Left lung (tissue), 10 donors: ENCODE measurements around the gene LTBP1. TPM values are rescaled to one million over a fixed set of nuclear protein-coding genes. Genes with fewer than 3 reads are reported as not detected.
A peak's percentile ranks its signal among the peaks of the same experiment; 100 is the strongest.

Source experiments
- ATAC-seq: fragments of 200-7000 bp; cut with Tn5 transposase; one replicate; pipeline ENCODE4 v1.9.1; 2020; ENCODE audit warnings: moderate library complexity
- DNase-seq, 4 donors: peaks; one replicate each; pipeline ENCODE4 v3.0.0-alpha.2; 2013 to 2020
- H3K27ac ChIP-seq, 2 donors: fragments of 200-600 bp; sonication (generic) in 1 of 2; one replicate each; pipeline versions ENCODE4 v1.5.0 to v1.8.0; 2020 to 2021
- H3K27me3 ChIP-seq, 2 donors: fragments of 200-600 bp; sonication (generic) in 1 of 2; one replicate each; pipeline versions ENCODE4 v1.5.0 to v1.8.0; 2020 to 2021
- H3K36me3 ChIP-seq, 2 donors: fragments of 200-600 bp; sonication (generic) in 1 of 2; one replicate each; pipeline versions ENCODE4 v1.5.0 to v1.8.0; 2020 to 2021
- H3K4me1 ChIP-seq, 2 donors: fragments of 200-600 bp; one replicate each; pipeline ENCODE4 v1.8.0; 2021
- H3K4me3 ChIP-seq, 2 donors: fragments of 200-600 bp; sonication (generic) in 1 of 2; one replicate each; pipeline versions ENCODE4 v1.5.0 to v1.8.0; 2020 to 2021; ENCODE audit warnings: mild to moderate bottlenecking in 1 of 2
- H3K9me3 ChIP-seq, 2 donors: fragments of 200-600 bp; sonication (generic) in 1 of 2; one replicate each; pipeline versions ENCODE4 v1.5.0 to v1.8.0; 2020 to 2021
- intact Hi-C, 2 donors: fragments of 100-400 bp; cut with DNase I; formaldehyde crosslinking; loops; one replicate each; pipeline versions ENCODE4 v1.11.2 to v1.14.2; 2022
- polyA plus RNA-seq, 6 donors: library from polyadenylated mRNA; unstranded; fragments of 120-200 nt; gene quantifications; one replicate each; pipeline ENCODE4 v1.2.1, GENCODE V29; 2013; ENCODE audit not compliant: insufficient read length in 6 of 6
- total RNA-seq, 2 donors: library from RNA; stranded (reverse); fragmentation: NEBNext Ultra II Directional; extraction: Animal tissue kit (Norgen Biotek cat#: 25700); gene quantifications; one replicate each; pipeline ENCODE4 v1.2.1, GENCODE V29; 2021
- TF ChIP-seq, protein P1 (sequence below), 2 donors: fragments of 200-600 bp; sonication (generic) in 1 of 2; IDR thresholded peaks; one replicate each; pipeline versions ENCODE4 v1.5.0 to v1.8.0; 2021; ENCODE audit warnings: antibody characterized with exemption in 2 of 2
- donor health status: DM: no; HTN: yes; CAD: no.
- donor health status: DM: no; HTN: no; CAD: no.

LTBP1 gene
- total and polyA plus RNA-seq, 8 donors = 35.4 to 81.2 (median 50.9) TPM

DNA sequence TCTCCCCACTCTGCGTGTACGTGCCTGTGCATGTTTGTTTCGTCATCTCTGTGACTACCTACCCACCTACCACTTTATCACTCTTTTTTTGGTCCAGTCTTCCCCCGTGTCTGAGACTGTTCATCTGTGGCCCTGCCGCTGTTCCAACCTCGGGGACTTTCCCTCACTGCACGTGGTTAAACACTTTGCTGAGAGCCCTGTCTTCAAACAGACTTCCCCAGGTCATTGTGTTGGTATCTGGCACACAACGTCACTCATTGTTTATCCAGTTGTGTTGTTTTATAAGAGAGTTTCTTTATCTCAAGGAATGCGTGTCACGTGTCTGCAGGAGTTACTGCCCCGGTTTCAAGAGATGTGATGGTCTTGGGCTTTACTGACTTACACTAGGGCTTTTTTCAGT is 267.7 kb downstream of the LTBP1 start:
- intact Hi-C loops = loop anchor here in 1 of 2 donors (10.0 kb wide), 1 partner anchor 50 kb away; no protein-coding TSS in a partner anchor
- Histone ChIP-seq H3K36me3 (no peaks in the 10 kb centered on the region), H3K4me1 (peaks cover 0 to 4% of the 10 kb centered on the region in 2 donors), H3K27me3 (no peaks in the 10 kb centered on the region), H3K9me3 (no peaks in the 10 kb centered on the region), H3K4me3 (no peak overlapping the region), H3K27ac (no peak overlapping the region)
- ATAC-seq (peak; percentile 49), DNase-seq (peak in 1 of 4 donors; percentile 20)
- TF ChIP-seq, protein P1, sequence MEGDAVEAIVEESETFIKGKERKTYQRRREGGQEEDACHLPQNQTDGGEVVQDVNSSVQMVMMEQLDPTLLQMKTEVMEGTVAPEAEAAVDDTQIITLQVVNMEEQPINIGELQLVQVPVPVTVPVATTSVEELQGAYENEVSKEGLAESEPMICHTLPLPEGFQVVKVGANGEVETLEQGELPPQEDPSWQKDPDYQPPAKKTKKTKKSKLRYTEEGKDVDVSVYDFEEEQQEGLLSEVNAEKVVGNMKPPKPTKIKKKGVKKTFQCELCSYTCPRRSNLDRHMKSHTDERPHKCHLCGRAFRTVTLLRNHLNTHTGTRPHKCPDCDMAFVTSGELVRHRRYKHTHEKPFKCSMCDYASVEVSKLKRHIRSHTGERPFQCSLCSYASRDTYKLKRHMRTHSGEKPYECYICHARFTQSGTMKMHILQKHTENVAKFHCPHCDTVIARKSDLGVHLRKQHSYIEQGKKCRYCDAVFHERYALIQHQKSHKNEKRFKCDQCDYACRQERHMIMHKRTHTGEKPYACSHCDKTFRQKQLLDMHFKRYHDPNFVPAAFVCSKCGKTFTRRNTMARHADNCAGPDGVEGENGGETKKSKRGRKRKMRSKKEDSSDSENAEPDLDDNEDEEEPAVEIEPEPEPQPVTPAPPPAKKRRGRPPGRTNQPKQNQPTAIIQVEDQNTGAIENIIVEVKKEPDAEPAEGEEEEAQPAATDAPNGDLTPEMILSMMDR (IDR thresholded peaks at IDR 0.05) = no peak

DNA sequence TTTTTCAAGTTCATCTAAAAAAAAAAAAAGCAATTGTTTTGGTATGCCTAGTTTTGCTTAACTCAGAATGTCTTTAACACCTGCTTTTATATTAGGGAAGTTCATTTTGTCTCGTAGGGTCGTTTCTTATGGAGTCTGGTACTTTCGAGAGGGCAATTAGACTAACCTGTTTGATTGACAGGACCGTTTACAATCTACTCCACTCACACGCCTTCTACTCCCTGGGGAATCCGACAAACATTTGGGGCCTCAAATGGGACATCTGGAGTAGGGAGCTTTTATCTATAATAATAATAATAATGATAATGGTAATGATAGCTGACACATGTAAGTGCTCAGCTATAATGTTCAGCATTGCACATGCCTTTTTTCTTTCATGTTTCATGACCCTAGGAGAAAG is 268.1 kb downstream of the LTBP1 start:
- no peak overlapping the region for H3K4me3 ChIP-seq
- peaks cover 0 to 4% of the 10 kb centered on the region in 2 donors for H3K4me1 ChIP-seq
- ATAC-seq = no peak
- no peak overlapping the region for H3K27ac ChIP-seq
- TF ChIP-seq, protein P1 (IDR thresholded peaks at IDR 0.05) = no peak
- intact Hi-C loops = loop anchor here in 1 of 2 donors (10.0 kb wide), 1 partner anchor 50 kb away; no protein-coding TSS in a partner anchor
- H3K27me3 ChIP-seq = no peaks in the 10 kb centered on the region
- no peaks in the 10 kb centered on the region for H3K9me3 ChIP-seq
- H3K36me3 ChIP-seq = no peaks in the 10 kb centered on the region
- no peak for DNase-seq

DNA sequence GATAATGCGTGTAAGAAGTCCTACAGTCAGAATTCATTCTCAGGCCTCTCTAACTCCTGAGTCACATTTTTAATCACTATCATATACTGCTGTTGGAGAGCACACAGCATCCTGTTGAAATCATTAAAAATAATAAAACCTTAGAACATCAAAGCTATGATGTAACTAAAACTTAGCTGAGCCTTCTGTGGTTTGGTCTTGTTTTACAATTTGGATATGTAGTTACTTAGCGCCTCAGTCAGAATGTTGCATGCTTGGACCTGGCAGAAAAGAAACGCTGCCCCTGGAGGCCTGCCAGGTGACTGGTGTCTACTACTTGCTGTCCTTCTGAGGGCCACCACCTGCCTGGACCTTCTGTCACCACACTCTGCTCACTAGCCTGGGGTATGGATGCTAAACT is 268.5 kb downstream of the LTBP1 start:
- H3K27ac ChIP-seq = no peak overlapping the region
- no peaks in the 10 kb centered on the region for H3K36me3 ChIP-seq
- intact Hi-C loops = loop anchor here in 1 of 2 donors (10.0 kb wide), 1 partner anchor 50 kb away; no protein-coding TSS in a partner anchor
- H3K9me3 ChIP-seq = no peaks in the 10 kb centered on the region
- H3K4me1 ChIP-seq = peaks cover 0 to 4% of the 10 kb centered on the region in 2 donors
- TF ChIP-seq, protein P1 (IDR thresholded peaks at IDR 0.05) = no peak
- DNase-seq (peak in 1 of 4 donors; percentile 38), ATAC-seq (peak; percentile 13)
- no peak overlapping the region for H3K4me3 ChIP-seq
- no peaks in the 10 kb centered on the region for H3K27me3 ChIP-seq

- Histone ChIP-seq H3K36me3 (no peaks in the 10 kb centered on the region), H3K27ac (no peak overlapping the region), H3K4me3 (no peak overlapping the region), H3K27me3 (no peaks in the 10 kb centered on the region), H3K9me3 (no peaks in the 10 kb centered on the region), H3K4me1 (peaks cover 0 to 4% of the 10 kb centered on the region in 2 donors)
- TF ChIP-seq, protein P1 (IDR thresholded peaks at IDR 0.05) = no peak
- ATAC-seq (no peak), DNase-seq (no peak)
- intact Hi-C loops = loop anchor here in 1 of 2 donors (10.0 kb wide), 1 partner anchor 51 kb away; no protein-coding TSS in a partner anchor
These were observed 269.2 kb downstream of the LTBP1 start for GRCh38 chr2:33215983-33216382.

DNA sequence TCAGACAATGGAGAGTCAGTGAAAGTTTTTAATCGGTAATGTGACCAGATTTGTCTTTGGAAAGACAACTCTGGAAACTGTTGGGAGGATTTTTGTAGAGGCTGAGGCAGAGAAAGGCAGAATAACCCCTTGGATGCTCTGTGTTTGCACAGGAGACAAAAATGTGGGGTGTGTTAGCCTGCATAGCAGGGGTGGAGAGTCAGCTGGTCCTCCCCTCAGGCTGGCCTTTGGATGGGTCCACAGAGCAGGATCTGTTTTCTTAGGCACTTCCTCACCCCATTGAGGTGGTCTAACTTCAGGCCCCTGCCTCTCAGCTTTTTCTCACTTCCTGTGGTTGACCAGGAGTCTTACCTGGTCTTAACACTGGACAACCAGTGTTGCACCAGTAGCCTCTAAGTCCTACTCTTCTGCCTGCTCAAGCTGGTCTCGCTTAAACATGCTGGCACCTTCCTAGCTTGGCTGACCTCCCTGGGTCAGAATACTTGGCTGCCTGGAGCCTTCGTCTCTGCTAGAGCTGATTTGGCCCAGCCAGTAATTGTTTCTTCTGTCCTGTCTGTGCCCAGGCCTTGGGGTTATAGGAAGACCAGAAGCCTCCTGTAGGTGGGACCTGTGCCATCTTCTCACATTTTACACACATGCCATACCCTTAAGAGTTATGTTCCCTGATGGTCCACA is 269.9 kb downstream of the LTBP1 start:
- DNase-seq (peak in 1 of 4 donors; percentile 26), ATAC-seq (peak; percentile 9)
- H3K27ac ChIP-seq = no peak overlapping the region
- intact Hi-C loops = loop anchor here in 1 of 2 donors (10.0 kb wide), 1 partner anchor 52 kb away; no protein-coding TSS in a partner anchor
- no peaks in the 10 kb centered on the region for H3K9me3 ChIP-seq
- TF ChIP-seq, protein P1 (IDR thresholded peaks at IDR 0.05) = no peak
- H3K27me3 ChIP-seq = no peaks in the 10 kb centered on the region
- H3K4me1 ChIP-seq = peaks cover 0 to 4% of the 10 kb centered on the region in 2 donors
- H3K4me3 ChIP-seq = no peak overlapping the region
- no peaks in the 10 kb centered on the region for H3K36me3 ChIP-seq
